H9 (cell line): ENCODE measurements around the gene FBXO31. TPM values are rescaled to one million over a fixed set of nuclear protein-coding genes. Genes with fewer than 3 reads are reported as not detected.

Experiments used
- DNase-seq: peaks from one replicate; pipeline ENCODE4 v3.0.0-alpha.2; 2017
- H2AFZ ChIP-seq: one replicate; pipeline ENCODE4 v1.6.1; 2013; ENCODE audit warnings: mild to moderate bottlenecking, low read length, control low read depth, moderate library complexity
- H2AK5ac ChIP-seq: 2 replicates; pipeline ENCODE4 v1.6.1; 2013; ENCODE audit warnings: low read length, control low read depth, mixed read lengths; ENCODE audit not compliant: insufficient read length
- H2BK120ac ChIP-seq: one replicate; pipeline ENCODE4 v1.6.1; 2013; ENCODE audit warnings: low read depth, mild to moderate bottlenecking, low read length, control low read depth, inconsistent platforms; ENCODE audit not compliant: poor library complexity, severe bottlenecking
- H2BK12ac ChIP-seq: 2 replicates; pipeline ENCODE4 v1.6.1; 2013; ENCODE audit warnings: low read length, control low read depth, mixed read lengths, low read depth; ENCODE audit not compliant: insufficient read length
- H2BK15ac ChIP-seq: 2 replicates; pipeline ENCODE4 v1.6.1; 2013; ENCODE audit warnings: low read depth, low read length, control low read depth
- H2BK20ac ChIP-seq: one replicate; pipeline ENCODE4 v1.6.1; 2013; ENCODE audit warnings: low read depth, mild to moderate bottlenecking, low read length, control low read depth, inconsistent platforms; ENCODE audit not compliant: poor library complexity, severe bottlenecking
- H2BK5ac ChIP-seq: 2 replicates; pipeline ENCODE4 v1.6.1; 2013; ENCODE audit warnings: low read length, control low read depth, mixed read lengths; ENCODE audit not compliant: insufficient read length
- H3K14ac ChIP-seq: 2 replicates; pipeline ENCODE4 v1.6.1; 2013; ENCODE audit warnings: low read length, control low read depth; ENCODE audit not compliant: insufficient read depth
- H3K18ac ChIP-seq: 2 replicates; pipeline ENCODE4 v1.6.1; 2013; ENCODE audit warnings: low read depth, mild to moderate bottlenecking, mixed read lengths, low read length, control low read depth; ENCODE audit not compliant: insufficient read length
- H3K23ac ChIP-seq: 2 replicates; pipeline ENCODE4 v1.6.1; 2013; ENCODE audit warnings: low read length, control low read depth, mixed read lengths, low read depth; ENCODE audit not compliant: insufficient read length
- H3K23me2 ChIP-seq: 2 replicates; pipeline ENCODE4 v1.6.1; 2013; ENCODE audit warnings: low read depth, mild to moderate bottlenecking, mixed read lengths, low read length, control low read depth; ENCODE audit not compliant: insufficient read length, poor library complexity, severe bottlenecking
- H3K27ac ChIP-seq: 2 replicates; pipeline ENCODE4 v1.5.1; 2013; ENCODE audit warnings: low read length, control low read depth, mixed read lengths, low read depth; ENCODE audit not compliant: insufficient read length
- H3K27me3 ChIP-seq: 2 replicates; pipeline ENCODE4 v1.6.1; 2013; ENCODE audit warnings: low read length, control low read depth, inconsistent platforms; ENCODE audit not compliant: insufficient read depth
- H3K4ac ChIP-seq: 2 replicates; pipeline ENCODE4 v1.6.1; 2013; ENCODE audit warnings: low read depth, mild to moderate bottlenecking, control low read depth, inconsistent platforms, low read length, moderate library complexity
- H3K4me1 ChIP-seq: 2 replicates; pipeline ENCODE4 v1.6.1; 2013; ENCODE audit warnings: low read length, control low read depth, inconsistent platforms; ENCODE audit not compliant: insufficient read depth
- H3K4me2 ChIP-seq: 2 replicates; pipeline ENCODE4 v1.6.1; 2013; ENCODE audit warnings: low read length, control low read depth, mixed read lengths; ENCODE audit not compliant: insufficient read length, insufficient read depth
- H3K56ac ChIP-seq: 2 replicates; pipeline ENCODE4 v1.6.1; 2013; ENCODE audit warnings: low read depth, mild to moderate bottlenecking, mixed read lengths, low read length, control low read depth; ENCODE audit not compliant: insufficient read length
- H3K79me1 ChIP-seq: 2 replicates; pipeline ENCODE4 v1.6.1; 2013; ENCODE audit warnings: low read depth, mild to moderate bottlenecking, moderate library complexity, low read length, control low read depth, inconsistent platforms; ENCODE audit not compliant: insufficient read depth, poor library complexity, severe bottlenecking
- H3K79me2 ChIP-seq: 2 replicates; pipeline ENCODE4 v1.6.1; 2013; ENCODE audit warnings: low read length, control low read depth, inconsistent platforms; ENCODE audit not compliant: insufficient read depth
- H3K9ac ChIP-seq: 2 replicates; pipeline ENCODE4 v1.6.1; 2013; ENCODE audit warnings: low read length, control low read depth, mixed read lengths; ENCODE audit not compliant: insufficient read length; ENCODE audit errors: extremely low read depth
- H3K9me3 ChIP-seq: one replicate; pipeline ENCODE4 v1.6.1; 2013; ENCODE audit warnings: low read depth, low read length, inconsistent platforms; ENCODE audit not compliant: control insufficient read depth
- H3T11ph ChIP-seq: one replicate; pipeline ENCODE4 v1.6.1; 2013; ENCODE audit warnings: mild to moderate bottlenecking, low read length, control low read depth, inconsistent platforms
- H4K20me1 ChIP-seq: one replicate; pipeline ENCODE4 v1.6.1; 2013; ENCODE audit not compliant: control insufficient read depth, insufficient read length, insufficient read depth
- H4K5ac ChIP-seq: 2 replicates; pipeline ENCODE4 v1.6.1; 2013; ENCODE audit warnings: low read depth, mild to moderate bottlenecking, mixed read lengths, low read length, control low read depth; ENCODE audit not compliant: insufficient read length
- H4K8ac ChIP-seq: replicated peaks from 2 replicates; pipeline ENCODE4 v1.6.1; 2013; ENCODE audit warnings: low read length, control low read depth, mixed read lengths, low read depth; ENCODE audit not compliant: insufficient read length
- H4K91ac ChIP-seq: 2 replicates; pipeline ENCODE4 v1.6.1; 2013; ENCODE audit warnings: low read depth, mild to moderate bottlenecking, moderate library complexity, mixed read lengths, low read length, control low read depth; ENCODE audit not compliant: insufficient read length
- H3K27ac Mint-ChIP-seq, 3 experiments: 2 replicates in 2 of 3; 3 replicates in 1 of 3; pipeline ENCODE4 v1.8.0; 2020 to 2021; ENCODE audit warnings: mixed read lengths in 3 of 3, mild to moderate bottlenecking in 1 of 3, moderate library complexity in 1 of 3
- H3K27me3 Mint-ChIP-seq: 2 replicates; pipeline ENCODE4 v1.8.0; 2021; ENCODE audit warnings: low read depth, mild to moderate bottlenecking, moderate library complexity, mixed read lengths
- H3K36me3 Mint-ChIP-seq, 3 experiments: 2 replicates in 2 of 3; 3 replicates in 1 of 3; pipeline ENCODE4 v1.8.0; 2020 to 2021; ENCODE audit warnings: low read depth in 3 of 3, mixed read lengths in 3 of 3; ENCODE audit not compliant: insufficient read depth in 1 of 3
- H3K4me1 Mint-ChIP-seq, 2 experiments: 2 replicates each; pipeline ENCODE4 v1.8.0; 2020; ENCODE audit warnings: mixed read lengths in 2 of 2
- H3K4me3 Mint-ChIP-seq, 2 experiments: 2 replicates in 1 of 2; 3 replicates in 1 of 2; pipeline ENCODE4 v1.8.0; 2020 to 2021; ENCODE audit warnings: mild to moderate bottlenecking in 2 of 2, mixed read lengths in 2 of 2, moderate library complexity in 1 of 2
- H3K9me3 Mint-ChIP-seq, 2 experiments: 2 replicates in 1 of 2; 3 replicates in 1 of 2; pipeline ENCODE4 v1.8.0; 2020; ENCODE audit warnings: mild to moderate bottlenecking in 2 of 2, mixed read lengths in 2 of 2, moderate library complexity in 1 of 2
- CTCF ChIP-seq: fragments of 200-600 bp; sonication (generic); conservative IDR thresholded peaks from 3 replicates; pipeline ENCODE4 v1.8.0; 2021; ENCODE audit warnings: antibody characterized with exemption, mild to moderate bottlenecking
- WGBS: extraction: QIAGEN DNeasy Blood & Tissue Kit; methylation state at CpG from one replicate; pipeline ENCODE4 v1.1.7; 2013; ENCODE audit warnings: missing lambda C conversion rate, low lambda C conversion rate, mixed read lengths; ENCODE audit not compliant: insufficient read length; ENCODE audit errors: extremely low coverage; 5-methylcytosine and 5-hydroxymethylcytosine counted together
- total RNA-seq: library from RNA; stranded (reverse); gene quantifications from 2 replicates; pipeline ENCODE4 v1.2.1, GENCODE V29; 2021

FBXO31 gene
- total RNA-seq, 1 experiment from 2014 or later: 24.2 TPM

- Histone ChIP-seq H3K79me1 (no peaks in the 10 kb centered on the region), H3K23ac (no peak overlapping the region), H4K91ac (no peak overlapping the region), H3K9me3 (no peaks in the 10 kb centered on the region), H2AFZ (no peak overlapping the region), H2BK120ac (no peak overlapping the region), H4K5ac (no peak overlapping the region), H3T11ph (no peak overlapping the region), H2BK5ac (no peak overlapping the region), H3K27ac (no peak overlapping the region), H2BK15ac (no peak overlapping the region), H3K4ac (no peak overlapping the region), H4K20me1 (no peaks in the 10 kb centered on the region), H3K9ac (no peak overlapping the region), H2BK20ac (no peak overlapping the region), H3K27me3 (no peaks in the 10 kb centered on the region), H3K56ac (no peak overlapping the region), H4K8ac (no peak overlapping the region), H2BK12ac (no peak overlapping the region), H3K4me2 (no peak overlapping the region), H3K14ac (no peak overlapping the region), H3K4me1 (no peaks in the 10 kb centered on the region), H3K79me2 (peaks cover 7% of the 10 kb centered on the region; the same call in 1 of the 2 replicates), H2AK5ac (no peak overlapping the region), H3K23me2 (peaks cover 11% of the 10 kb centered on the region), H3K18ac (no peak overlapping the region)
- H3K4me1 Mint-ChIP-seq: peaks cover 7 to 11% of the 10 kb centered on the region in 2 experiments
- no CpG with 5 or more reads among the region's 12 CpGs for WGBS
- H3K36me3 Mint-ChIP-seq: peaks cover 0 to 10% (median 3%) of the 10 kb centered on the region in 3 experiments; a peak in 2 of 7 replicates
- no peak overlapping the region for H3K27ac Mint-ChIP-seq
- TF ChIP-seq CTCF: no peak
- no peak overlapping the region for H3K4me3 Mint-ChIP-seq
- H3K27me3 Mint-ChIP-seq: no peaks in the 10 kb centered on the region
- no peaks in the 10 kb centered on the region for H3K9me3 Mint-ChIP-seq
- no peak for DNase-seq
Measured at GRCh38 chr16:87320510-87321227, 62.9 kb downstream of the FBXO31 start.
